IPS-15b (cell line): ENCODE measurements around the gene ZNF280A.

Source experiments
- H3K27me3 ChIP-seq: one replicate; pipeline ENCODE4 v1.6.1; 2013; ENCODE audit warnings: low read length; ENCODE audit not compliant: control insufficient read depth, insufficient read depth
- H3K36me3 ChIP-seq: one replicate; pipeline ENCODE4 v1.6.1; 2013; ENCODE audit warnings: low read length; ENCODE audit not compliant: control insufficient read depth, insufficient read depth
- H3K4me1 ChIP-seq: one replicate; pipeline ENCODE4 v1.6.1; 2013; ENCODE audit warnings: mild to moderate bottlenecking, low read length; ENCODE audit not compliant: control insufficient read depth, insufficient read depth
- H3K4me3 ChIP-seq: one replicate; pipeline ENCODE4 v1.5.1; 2013; ENCODE audit warnings: low read depth, low read length
- H3K9ac ChIP-seq: one replicate; pipeline ENCODE4 v1.6.1; 2013; ENCODE audit warnings: low read depth, mild to moderate bottlenecking, low read length
- H3K9me3 ChIP-seq: one replicate; pipeline ENCODE4 v1.6.1; 2013; ENCODE audit warnings: mild to moderate bottlenecking, low read length; ENCODE audit not compliant: control insufficient read depth, insufficient read depth

The ZNF280A gene

GRCh38 chr22:22553141-22553540 lies 33.1 kb upstream of the ZNF280A start:
- H3K4me1 ChIP-seq, result no peaks in the 10 kb centered on the region
- H3K36me3 ChIP-seq, result no peaks in the 10 kb centered on the region
- no peak overlapping the region for H3K9ac ChIP-seq

GRCh38 chr22:22552630-22553029 lies 32.6 kb upstream of the ZNF280A start:
- no peaks in the 10 kb centered on the region for H3K4me1 ChIP-seq
- no peaks in the 10 kb centered on the region for H3K9me3 ChIP-seq
- no peaks in the 10 kb centered on the region for H3K36me3 ChIP-seq
- no peak overlapping the region for H3K9ac ChIP-seq
- H3K4me3 ChIP-seq, result no peak overlapping the region
- H3K27me3 ChIP-seq, result peaks cover 81% of the 10 kb centered on the region

More at GRCh38 chr22:22553141-22553540, 33.1 kb upstream of the ZNF280A start:
- Histone ChIP-seq H3K27me3 (peaks cover 76% of the 10 kb centered on the region), H3K4me3 (no peak overlapping the region), H3K9me3 (no peaks in the 10 kb centered on the region)

GRCh38 chr22:22550789-22551434 lies 30.8 kb upstream of the ZNF280A start:
- H3K9ac ChIP-seq, result no peak overlapping the region
- peaks cover 88% of the 10 kb centered on the region for H3K27me3 ChIP-seq
- H3K4me3 ChIP-seq, result no peak overlapping the region
- no peaks in the 10 kb centered on the region for H3K36me3 ChIP-seq
- H3K4me1 ChIP-seq, result no peaks in the 10 kb centered on the region
- H3K9me3 ChIP-seq, result no peaks in the 10 kb centered on the region

- Histone ChIP-seq H3K9me3 (no peaks in the 10 kb centered on the region), H3K4me1 (no peaks in the 10 kb centered on the region), H3K36me3 (no peaks in the 10 kb centered on the region), H3K9ac (no peak overlapping the region), H3K27me3 (peaks cover 81% of the 10 kb centered on the region), H3K4me3 (no peak overlapping the region)
Observed at GRCh38 chr22:22548910-22549309, 28.8 kb upstream of the ZNF280A start.

- Histone ChIP-seq H3K27me3 (peaks cover 81% of the 10 kb centered on the region), H3K36me3 (no peaks in the 10 kb centered on the region), H3K4me3 (no peak overlapping the region), H3K9me3 (no peaks in the 10 kb centered on the region), H3K9ac (no peak overlapping the region), H3K4me1 (no peaks in the 10 kb centered on the region)
Observed at GRCh38 chr22:22548317-22548716, 28.2 kb upstream of the ZNF280A start.

GRCh38 chr22:22547692-22548300 lies 27.7 kb upstream of the ZNF280A start:
- Histone ChIP-seq H3K9me3 (no peaks in the 10 kb centered on the region), H3K4me1 (no peaks in the 10 kb centered on the region), H3K27me3 (peaks cover 80% of the 10 kb centered on the region), H3K36me3 (no peaks in the 10 kb centered on the region), H3K9ac (no peak overlapping the region), H3K4me3 (no peak overlapping the region)

GRCh38 chr22:22547226-22547625 lies 27.2 kb upstream of the ZNF280A start:
- no peak overlapping the region for H3K9ac ChIP-seq
- H3K9me3 ChIP-seq, result no peaks in the 10 kb centered on the region
- H3K27me3 ChIP-seq, result peaks cover 80% of the 10 kb centered on the region
- no peaks in the 10 kb centered on the region for H3K36me3 ChIP-seq
- no peaks in the 10 kb centered on the region for H3K4me1 ChIP-seq
- no peak overlapping the region for H3K4me3 ChIP-seq

GRCh38 chr22:22546490-22546889 lies 26.4 kb upstream of the ZNF280A start:
- Histone ChIP-seq H3K9me3 (no peaks in the 10 kb centered on the region), H3K9ac (no peak overlapping the region), H3K4me1 (no peaks in the 10 kb centered on the region), H3K36me3 (no peaks in the 10 kb centered on the region), H3K4me3 (no peak overlapping the region), H3K27me3 (peaks cover 83% of the 10 kb centered on the region)

- Histone ChIP-seq H3K9ac (no peak overlapping the region), H3K27me3 (peaks cover 72% of the 10 kb centered on the region), H3K9me3 (no peaks in the 10 kb centered on the region), H3K4me3 (no peak overlapping the region), H3K36me3 (no peaks in the 10 kb centered on the region), H3K4me1 (no peaks in the 10 kb centered on the region)
Observed at GRCh38 chr22:22545084-22545483, 25.0 kb upstream of the ZNF280A start.

GRCh38 chr22:22538226-22538989 lies 18.3 kb upstream of the ZNF280A start:
- no peak overlapping the region for H3K9ac ChIP-seq
- H3K4me3 ChIP-seq, result no peak overlapping the region
- no peaks in the 10 kb centered on the region for H3K36me3 ChIP-seq
- peaks cover 62% of the 10 kb centered on the region for H3K27me3 ChIP-seq
- H3K9me3 ChIP-seq, result no peaks in the 10 kb centered on the region
- no peaks in the 10 kb centered on the region for H3K4me1 ChIP-seq

- H3K27me3 ChIP-seq, result peaks cover 54% of the 10 kb centered on the region
- no peaks in the 10 kb centered on the region for H3K4me1 ChIP-seq
- no peaks in the 10 kb centered on the region for H3K36me3 ChIP-seq
- no peak overlapping the region for H3K9ac ChIP-seq
- H3K9me3 ChIP-seq, result no peaks in the 10 kb centered on the region
- no peak overlapping the region for H3K4me3 ChIP-seq
Observed at GRCh38 chr22:22536916-22537315, 16.8 kb upstream of the ZNF280A start.

- Histone ChIP-seq H3K9ac (no peak overlapping the region), H3K4me3 (no peak overlapping the region), H3K27me3 (peaks cover 52% of the 10 kb centered on the region), H3K9me3 (no peaks in the 10 kb centered on the region), H3K4me1 (no peaks in the 10 kb centered on the region), H3K36me3 (no peaks in the 10 kb centered on the region)
Observed at GRCh38 chr22:22536515-22536914, 16.4 kb upstream of the ZNF280A start.
